Nephron progenitor cell (in vitro differentiated cells): ENCODE data around the gene USP21.

Experiments used
- DNase-seq: peaks from one replicate; pipeline ENCODE4 v3.0.0; 2021
- H3K27ac Mint-ChIP-seq: 2 replicates; pipeline ENCODE4 v1.8.0; 2021; ENCODE audit warnings: mild to moderate bottlenecking, moderate library complexity, mixed read lengths
- H3K27me3 Mint-ChIP-seq: 2 replicates; pipeline ENCODE4 v1.8.0; 2021; ENCODE audit warnings: mild to moderate bottlenecking, low read depth, mixed read lengths; ENCODE audit not compliant: poor library complexity
- H3K36me3 Mint-ChIP-seq: 2 replicates; pipeline ENCODE4 v1.8.0; 2021; ENCODE audit warnings: low read depth, mixed read lengths
- H3K4me1 Mint-ChIP-seq: 2 replicates; pipeline ENCODE4 v1.8.0; 2021; ENCODE audit warnings: mixed read lengths
- H3K4me3 Mint-ChIP-seq: 2 replicates; pipeline ENCODE4 v1.8.0; 2021; ENCODE audit warnings: mild to moderate bottlenecking, moderate library complexity, mixed read lengths
- H3K9me3 Mint-ChIP-seq: 2 replicates; pipeline ENCODE4 v1.8.0; 2021; ENCODE audit warnings: mild to moderate bottlenecking, moderate library complexity, mixed read lengths
- CTCF ChIP-seq: fragments of 200-600 bp; sonication (generic); IDR thresholded peaks from 2 replicates; pipeline ENCODE4 v1.5.0; 2021; ENCODE audit warnings: antibody characterized with exemption

The USP21 gene

DNA sequence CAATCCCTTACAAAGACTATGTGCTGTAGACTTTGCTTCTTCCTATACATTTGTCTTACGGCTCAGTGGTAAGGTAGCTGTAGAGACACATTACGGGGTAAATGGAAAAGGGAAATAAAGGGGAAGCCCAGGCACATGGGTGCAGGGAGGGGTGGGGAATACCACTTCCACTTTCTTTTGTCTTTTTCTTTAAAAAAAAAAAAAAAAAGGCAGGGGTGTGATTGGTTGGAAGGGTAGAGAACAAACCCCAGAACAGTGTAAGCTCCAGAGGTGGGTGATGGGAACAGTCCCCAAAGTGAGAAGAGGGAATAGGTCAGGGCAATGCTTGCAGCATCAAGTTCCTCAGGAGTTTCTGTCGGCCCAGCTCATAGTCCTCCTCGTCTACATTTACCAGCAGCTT lies 37.5 kb upstream of the USP21 start:
- peaks cover 51% of the 10 kb centered on the region for H3K36me3 Mint-ChIP-seq
- H3K4me1 Mint-ChIP-seq: peaks cover 41% of the 10 kb centered on the region
- no peak overlapping the region for H3K27ac Mint-ChIP-seq
- H3K4me3 Mint-ChIP-seq: no peak overlapping the region
- DNase-seq: no peak
- H3K27me3 Mint-ChIP-seq: no peaks in the 10 kb centered on the region
- no peaks in the 10 kb centered on the region for H3K9me3 Mint-ChIP-seq
- no peak for TF ChIP-seq CTCF

- H3K4me3 Mint-ChIP-seq: no peak overlapping the region
- DNase-seq: no peak
- H3K27ac Mint-ChIP-seq: peak overlapping the region; percentile 92
- H3K9me3 Mint-ChIP-seq: no peaks in the 10 kb centered on the region
- peaks cover 62% of the 10 kb centered on the region for H3K36me3 Mint-ChIP-seq
- H3K4me1 Mint-ChIP-seq: peaks cover 46% of the 10 kb centered on the region
- H3K27me3 Mint-ChIP-seq: no peaks in the 10 kb centered on the region
- no peak for TF ChIP-seq CTCF
Measured at GRCh38 chr1:161122967-161123366, 36.3 kb upstream of the USP21 start.

DNA sequence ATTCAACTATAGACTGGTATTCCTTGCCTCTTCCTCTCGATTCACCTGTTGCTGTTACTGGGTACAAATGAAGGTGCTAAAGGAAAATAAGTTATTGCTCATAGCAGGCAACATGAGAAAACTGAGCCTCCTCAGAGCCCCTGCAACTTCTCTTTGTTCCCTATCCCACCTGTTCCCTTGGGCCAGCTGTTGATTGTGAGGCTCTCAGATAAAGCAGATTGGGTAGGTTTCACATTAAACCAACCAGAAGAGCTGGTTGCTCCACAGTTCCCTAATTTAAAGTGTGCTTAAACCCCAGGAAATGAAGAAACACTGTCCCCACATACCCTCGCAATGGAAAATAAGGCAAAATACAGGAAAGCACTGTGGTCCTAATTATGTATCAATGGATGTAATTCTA lies 31.7 kb upstream of the USP21 start:
- no peak overlapping the region for H3K27ac Mint-ChIP-seq
- no peaks in the 10 kb centered on the region for H3K27me3 Mint-ChIP-seq
- H3K4me3 Mint-ChIP-seq: no peak overlapping the region
- no peak for TF ChIP-seq CTCF
- no peaks in the 10 kb centered on the region for H3K9me3 Mint-ChIP-seq
- peaks cover 56% of the 10 kb centered on the region for H3K36me3 Mint-ChIP-seq
- DNase-seq: no peak
- H3K4me1 Mint-ChIP-seq: peaks cover 59% of the 10 kb centered on the region

GRCh38 chr1:161128591-161129420 lies 30.5 kb upstream of the USP21 start:
- no peaks in the 10 kb centered on the region for H3K9me3 Mint-ChIP-seq
- no peak overlapping the region for H3K27ac Mint-ChIP-seq
- peak overlapping the region; percentile 37 for H3K4me3 Mint-ChIP-seq

GRCh38 chr1:161130266-161130665 lies 29.0 kb upstream of the USP21 start:
- Mint-ChIP-seq H3K27ac (peak overlapping the region; percentile 98), H3K4me3 (no peak overlapping the region), H3K27me3 (no peaks in the 10 kb centered on the region), H3K4me1 (peaks cover 59% of the 10 kb centered on the region), H3K36me3 (peaks cover 40% of the 10 kb centered on the region), H3K9me3 (no peaks in the 10 kb centered on the region)
- DNase-seq: no peak
- TF ChIP-seq CTCF: no peak

More at GRCh38 chr1:161128591-161129420, 30.5 kb upstream of the USP21 start:
- DNase-seq: no peak
- no peak for TF ChIP-seq CTCF
- H3K4me1 Mint-ChIP-seq: peaks cover 59% of the 10 kb centered on the region
- H3K36me3 Mint-ChIP-seq: peaks cover 45% of the 10 kb centered on the region
- H3K27me3 Mint-ChIP-seq: no peaks in the 10 kb centered on the region
